GM21390 (cell line): ENCODE results near the gene GRIK2.

Experiments used
- ATAC-seq: cut with Tn5 transposase; IDR thresholded peaks from one replicate; pipeline ENCODE4 v1.9.1; 2021; ENCODE audit not compliant: unreplicated experiment

GRIK2 gene

GRCh38 chr6:101400326-101401135 lies 7.0 kb downstream of the GRIK2 start:
- no peak for ATAC-seq

GRCh38 chr6:101401171-101401570 lies 7.7 kb downstream of the GRIK2 start:
- no peak for ATAC-seq

- ATAC-seq = no peak
Measured at GRCh38 chr6:101401792-101402621, 8.5 kb downstream of the GRIK2 start.

- no peak for ATAC-seq
Measured at GRCh38 chr6:101402622-101403031, 9.1 kb downstream of the GRIK2 start.

GRCh38 chr6:101403216-101403945 lies 9.9 kb downstream of the GRIK2 start:
- ATAC-seq = no peak

GRCh38 chr6:101404775-101405174 lies 11.3 kb downstream of the GRIK2 start:
- no peak for ATAC-seq

- no peak for ATAC-seq
Measured at GRCh38 chr6:101413773-101414172, 20.3 kb downstream of the GRIK2 start.

- ATAC-seq = no peak
Measured at GRCh38 chr6:101417900-101418299, 24.4 kb downstream of the GRIK2 start.

GRCh38 chr6:101422251-101422650 lies 28.7 kb downstream of the GRIK2 start:
- no peak for ATAC-seq

- ATAC-seq = no peak
Measured at GRCh38 chr6:101422811-101423210, 29.3 kb downstream of the GRIK2 start.

- ATAC-seq = no peak
Measured at GRCh38 chr6:101429270-101429669, 35.8 kb downstream of the GRIK2 start.

- no peak for ATAC-seq
Measured at GRCh38 chr6:101429845-101430244, 36.3 kb downstream of the GRIK2 start.

GRCh38 chr6:101433141-101433540 lies 39.6 kb downstream of the GRIK2 start:
- no peak for ATAC-seq

GRCh38 chr6:101434601-101435000 lies 41.1 kb downstream of the GRIK2 start:
- no peak for ATAC-seq

GRCh38 chr6:101435038-101435437 lies 41.5 kb downstream of the GRIK2 start:
- ATAC-seq = no peak

GRCh38 chr6:101439790-101440189 lies 46.3 kb downstream of the GRIK2 start:
- no peak for ATAC-seq

GRCh38 chr6:101443315-101443714 lies 49.8 kb downstream of the GRIK2 start:
- ATAC-seq = no peak

GRCh38 chr6:101444717-101445116 lies 51.2 kb downstream of the GRIK2 start:
- ATAC-seq = no peak

GRCh38 chr6:101445527-101445926 lies 52.0 kb downstream of the GRIK2 start:
- ATAC-seq = no peak

- ATAC-seq = no peak
Measured at GRCh38 chr6:101450901-101451300, 57.4 kb downstream of the GRIK2 start.

- ATAC-seq = no peak
Measured at GRCh38 chr6:101451981-101452380, 58.5 kb downstream of the GRIK2 start.
